HepG2 (cell line): ENCODE results near the gene EXOC3. TPM values are rescaled to one million over a fixed set of nuclear protein-coding genes. Genes with fewer than 3 reads are reported as not detected.

Source experiments
- ATAC-seq: fragments of 200-7000 bp; cut with Tn5 transposase; 3 replicates; pipeline ENCODE4 v1.9.1; 2020; ENCODE audit warnings: mild to moderate bottlenecking, moderate library complexity
- BruUV-seq: library from RNA; stranded (reverse); fragments of 400-500 nt; replicated peaks from 2 replicates; lab custom pipeline; 2021; lab: Mats Ljungman, UMichigan
- CTCF ChIA-PET: fragments of 300-600 bp; formaldehyde crosslinking; extraction: SDS; loops from one replicate; lab custom pipeline; 2021; ENCODE audit warnings: low total read pairs, inconsistent platforms, low intra/inter-chr PET ratio; lab: Yijun Ruan, JAX
- POLR2A ChIA-PET: fragments of 350-600 bp; sonication (Branson Sonifier 250); formaldehyde crosslinking; loops from one replicate; lab custom pipeline; 2020; ENCODE audit warnings: antibody characterized with exemption, inconsistent platforms; lab: Yijun Ruan, JAX
- DNase-seq: peaks from one replicate; pipeline ENCODE4 v3.0.0-alpha.2; 2015; ENCODE audit warnings: low spot score
- FAIRE-seq: peaks from 3 replicates; lab custom pipeline; 2011; peaks lifted over from hg19 to GRCh38; lab: Jason Lieb, UNC
- H2AFZ ChIP-seq: one replicate; pipeline ENCODE4 v1.6.1; 2011; ENCODE audit warnings: low read length, inconsistent platforms
- H3K27ac ChIP-seq: fragments of 300-600 bp; 3 replicates; pipeline ENCODE4 v1.8.0; 2011; ENCODE audit warnings: mixed run types, mild to moderate bottlenecking, mixed read lengths, low read length, inconsistent platforms; ENCODE audit not compliant: insufficient read depth; ENCODE audit errors: extremely low read length
- H3K27me3 ChIP-seq, 2 experiments: fragments of 200-600 bp in 1 of 2; 2 replicates in 1 of 2; 3 replicates in 1 of 2; pipeline versions ENCODE4 v1.6.0 to v1.8.0; 2011; ENCODE audit warnings: low read length in 2 of 2, mild to moderate bottlenecking in 2 of 2, moderate library complexity in 2 of 2, inconsistent platforms in 1 of 2; ENCODE audit not compliant: insufficient read depth in 2 of 2, control insufficient read depth in 1 of 2
- H3K36me3 ChIP-seq, 2 experiments: fragments of 200-600 bp in 1 of 2; replicated peaks in 1 of 2; 2 replicates in 1 of 2; 3 replicates in 1 of 2; pipeline versions ENCODE4 v1.5.1 to v1.8.0; 2011; ENCODE audit warnings: low read length in 2 of 2, inconsistent platforms in 1 of 2; ENCODE audit not compliant: insufficient read depth in 2 of 2, control insufficient read depth in 1 of 2
- H3K4me1 ChIP-seq: 2 replicates; pipeline ENCODE4 v1.5.1; 2012; ENCODE audit warnings: low read length, inconsistent platforms; ENCODE audit not compliant: insufficient read depth
- H3K4me2 ChIP-seq: 2 replicates; pipeline ENCODE4 v1.6.0; 2011; ENCODE audit warnings: low read depth, low read length, inconsistent platforms
- H3K4me3 ChIP-seq, 3 experiments: fragments of 200-600 bp in 1 of 3; sonication (generic), shearing (Covaris generic) in 1 of 3; replicated peaks in 1 of 3; 2 replicates each; pipeline ENCODE4 v1.5.1; 2011 to 2016; ENCODE audit warnings: low read length in 3 of 3, inconsistent platforms in 2 of 3, low read depth in 2 of 3, mild to moderate bottlenecking in 2 of 3, control low read depth in 1 of 3, mixed read lengths in 1 of 3; ENCODE audit not compliant: insufficient read depth in 1 of 3
- H3K79me2 ChIP-seq: one replicate; pipeline ENCODE4 v1.6.1; 2011; ENCODE audit warnings: low read length, inconsistent platforms; ENCODE audit not compliant: insufficient read depth
- H3K9ac ChIP-seq: 2 replicates; pipeline ENCODE4 v1.6.0; 2011; ENCODE audit warnings: mild to moderate bottlenecking, low read depth, low read length, inconsistent platforms; ENCODE audit not compliant: insufficient read depth
- H3K9me3 ChIP-seq: 2 replicates; pipeline ENCODE4 v1.5.1; 2012; ENCODE audit warnings: mild to moderate bottlenecking, low read length
- H4K20me1 ChIP-seq: 2 replicates; pipeline ENCODE4 v1.6.0; 2011; ENCODE audit warnings: inconsistent platforms, mild to moderate bottlenecking, low read length, moderate library complexity; ENCODE audit not compliant: insufficient read depth
- AHR ChIP-seq: IDR thresholded peaks from 2 replicates; pipeline ENCODE4 v1.6.1; 2018; ENCODE audit warnings: missing genetic modification reagents, missing compliant biosample characterization
- ARNT ChIP-seq: fragments of 450-650 bp; IDR thresholded peaks from 2 replicates; pipeline ENCODE4 v1.6.1; 2017
- BHLHE40 ChIP-seq: IDR thresholded peaks from 2 replicates; pipeline ENCODE4 v1.6.1; 2011; ENCODE audit warnings: low read length, improper control_type of control experiment
- EP300 ChIP-seq, 3 experiments: sonication (generic) in 1 of 3; formaldehyde crosslinking in 1 of 3; IDR thresholded peaks; 2 replicates each; pipeline versions ENCODE4 v1.5.1 to v1.6.1; 2011 to 2020; ENCODE audit warnings: low read depth in 2 of 3, low read length in 2 of 3, borderline replicate concordance in 1 of 3, improper control_type of control experiment in 1 of 3, mild to moderate bottlenecking in 1 of 3, missing genetic modification reagents in 1 of 3, moderate library complexity in 1 of 3
- MXI1 ChIP-seq: IDR thresholded peaks from 3 replicates; pipeline ENCODE4 v1.6.1; 2012; ENCODE audit warnings: low read depth, low read length, inconsistent platforms, borderline replicate concordance
- POLR2A ChIP-seq, 2 experiments: IDR thresholded peaks; 2 replicates each; pipeline ENCODE4 v1.6.1; 2011; ENCODE audit warnings: low read depth in 2 of 2, low read length in 2 of 2, mild to moderate bottlenecking in 1 of 2, moderate library complexity in 1 of 2; ENCODE audit not compliant: insufficient read depth in 1 of 2
- RFX1 ChIP-seq: fragments of 450-650 bp; IDR thresholded peaks from 2 replicates; pipeline ENCODE4 v1.6.1; 2017
- RFX3 ChIP-seq: IDR thresholded peaks from 2 replicates; pipeline ENCODE4 v1.6.1; 2016; ENCODE audit warnings: missing biosample characterization, missing genetic modification reagents
- RNF2 ChIP-seq: fragments of 450-650 bp; conservative IDR thresholded peaks from 2 replicates; pipeline ENCODE4 v1.6.1; 2016; ENCODE audit warnings: low read depth
- SKI ChIP-seq: fragments of 450-650 bp; IDR thresholded peaks from one replicate; pipeline ENCODE4 v1.6.1; 2018; ENCODE audit warnings: mild to moderate bottlenecking; ENCODE audit not compliant: partially characterized antibody
- SYNCRIP ChIP-seq: fragments of 200-400 bp; formaldehyde crosslinking; IDR thresholded peaks from 2 replicates; pipeline ENCODE4 v1.6.1; 2018; ENCODE audit warnings: mild to moderate bottlenecking, low read depth, low read length; ENCODE audit not compliant: insufficient read depth
- ZNF263 ChIP-seq: sonication (generic); formaldehyde crosslinking; IDR thresholded peaks from 2 replicates; pipeline ENCODE4 v1.4.0; 2020; ENCODE audit warnings: missing genetic modification reagents
- ZNF430 ChIP-seq: sonication (generic); formaldehyde crosslinking; IDR thresholded peaks from 2 replicates; pipeline ENCODE4 v1.9.0; 2021; ENCODE audit warnings: mild to moderate bottlenecking, missing genetic modification reagents
- ZNF761 ChIP-seq: sonication (generic); formaldehyde crosslinking; conservative IDR thresholded peaks from 2 replicates; pipeline ENCODE4 v1.4.0; 2020; ENCODE audit warnings: mild to moderate bottlenecking, missing genetic modification reagents
- ZNF768 ChIP-seq: sonication (generic); formaldehyde crosslinking; IDR thresholded peaks from 2 replicates; pipeline ENCODE4 v1.4.0; 2020; ENCODE audit warnings: missing genetic modification reagents
- WGBS: methylation state at CpG from one replicate; pipeline ENCODE4 v1.1.6; 2017; ENCODE audit warnings: low lambda C conversion rate; 5-methylcytosine and 5-hydroxymethylcytosine counted together
- in situ Hi-C: cut with HindIII; loops from 2 replicates; pipeline ENCODE4 v1.10.0; 2017; ENCODE audit warnings: low pct_unique_long_range_greater_than_20kb; ENCODE audit not compliant: extremely low pct_ligation_motif_present
- intact Hi-C: fragments of 100-400 bp; cut with micrococcal nuclease; formaldehyde crosslinking; loops from one replicate; pipeline ENCODE4 v1.10.0; 2022; ENCODE audit not compliant: unreplicated experiment
- polyA plus RNA-seq, 8 experiments: library from polyadenylated mRNA; depleted of rRNA in 3 of 8; stranded (reverse) in 7 of 8; unstranded in 1 of 8; fragments of >200 nt; fragmentation: Illumina TruSeq in 4 of 8; extraction: Trizol in 4 of 8; gene quantifications; 2 replicates each; pipeline versions ENCODE4 v1.2.1 to v1.2.3, GENCODE V29; 2011 to 2016; ENCODE audit warnings: low read depth in 4 of 8, missing spikeins in 1 of 8, mixed read lengths in 1 of 8; ENCODE audit not compliant: insufficient read depth in 1 of 8
- total RNA-seq, 5 experiments: library from RNA; depleted of rRNA; stranded (reverse); fragments of >200 nt; fragmentation: Illumina TruSeq; extraction: Trizol; gene quantifications; 2 replicates each; pipeline ENCODE4 v1.2.3, GENCODE V29; 2016; ENCODE audit warnings: low read depth in 1 of 5
- TF ChIP-seq, protein P1 (sequence below): sonication (generic); formaldehyde crosslinking; IDR thresholded peaks from 2 replicates; pipeline ENCODE4 v1.5.1; 2020; ENCODE audit warnings: mild to moderate bottlenecking, missing genetic modification reagents, moderate library complexity
- TF ChIP-seq, protein P2 (sequence below): sonication (generic); formaldehyde crosslinking; IDR thresholded peaks from 2 replicates; pipeline ENCODE4 v1.9.0; 2022; ENCODE audit warnings: missing genetic modification reagents, mild to moderate bottlenecking, borderline replicate concordance

The EXOC3 gene
- total and polyA plus RNA-seq, 2 of the 13 experiments (the other 11 are each of a cell fraction or from before 2014, with no cell fraction given): 9.2 to 20.5 TPM

DNA sequence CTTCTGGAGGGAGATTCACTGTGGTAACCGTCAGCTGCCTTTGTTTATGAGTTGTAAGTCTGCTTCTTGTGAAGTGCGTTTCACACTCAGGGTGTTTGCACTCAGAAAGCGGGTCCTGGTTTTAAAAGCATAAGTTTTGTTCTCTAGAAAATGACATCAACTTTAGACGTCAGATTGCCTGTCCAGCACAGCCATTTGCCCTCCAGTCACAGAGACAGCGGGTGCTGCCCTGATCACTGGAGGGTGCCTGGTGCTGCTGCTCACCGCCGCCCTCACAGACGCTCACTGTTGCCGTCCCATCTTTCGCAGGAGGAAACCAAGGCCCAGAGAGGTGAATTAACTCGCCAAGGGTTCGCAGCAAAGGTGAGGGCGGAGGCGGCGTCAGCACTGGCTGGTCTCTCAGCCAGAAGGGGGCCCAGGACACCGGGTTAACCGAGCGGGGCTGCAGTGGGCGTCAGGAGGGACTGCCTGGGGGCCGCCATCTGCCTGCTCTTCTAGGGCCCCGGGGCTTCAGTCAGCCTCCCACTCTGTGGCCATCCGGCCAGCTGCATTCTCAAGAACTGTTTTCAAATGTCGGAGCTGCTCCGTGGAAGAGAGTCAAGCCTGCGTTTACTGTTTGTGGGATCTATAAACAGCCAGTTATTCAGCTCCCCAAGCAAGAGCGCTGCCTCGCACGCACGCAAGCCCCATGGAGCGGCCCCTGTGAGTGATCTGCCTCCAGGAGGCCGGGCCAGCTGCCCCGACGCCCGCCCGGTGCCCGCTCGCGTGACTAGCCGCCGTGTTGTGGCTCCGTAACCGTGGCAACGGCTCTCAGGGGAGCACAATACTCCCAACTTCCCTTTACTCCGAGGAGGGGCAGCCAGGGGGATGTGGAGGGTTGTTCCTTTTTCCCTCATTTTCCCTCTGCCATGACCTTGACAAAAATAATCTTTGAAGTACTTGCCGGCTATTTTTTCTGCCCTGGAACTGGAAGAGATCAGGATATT is 43.4 kb upstream of the EXOC3 start:
- H3K36me3 ChIP-seq: no peaks in the 10 kb centered on the region
- no TSS peak for BruUV-seq
- peaks cover 12% of the 10 kb centered on the region for H3K4me1 ChIP-seq
- peak overlapping the region; percentile 57 for H3K4me2 ChIP-seq
- peaks cover 0 to 2% of the 10 kb centered on the region in 2 experiments; a peak in 2 of 5 replicates for H3K27me3 ChIP-seq
- H3K79me2 ChIP-seq: no peaks in the 10 kb centered on the region
- ChIA-PET CTCF (no interaction called here), POLR2A (no interaction called here)
- peak overlapping the region; percentile 17; the same call in 1 of the 2 replicates for H3K9ac ChIP-seq
- intact Hi-C loops: no loop called here
- no peak overlapping the region for H2AFZ ChIP-seq
- no peak overlapping the region for H3K27ac ChIP-seq
- TF ChIP-seq RNF2 (peak; percentile 23; the same call in 1 of the 2 replicates), ZNF768 (CRISPR knock-in tag) (peak; percentile 69; the same call in 1 of the 2 replicates), SYNCRIP (no peak), EP300 (IDR thresholded peaks at IDR 0.05; ENCODE audit: low read depth in 2 of 2, low read length in 2 of 2) (peak in 1 of 2 experiments; percentile 62; a peak in 1 of 4 replicates), EP300 (CRISPR knock-in tag; IDR thresholded peaks at IDR 0.05; ENCODE audit: borderline replicate concordance) (no peak), ZNF761 (no peak), RFX1 (peak; percentile 77), POLR2A (IDR thresholded peaks at IDR 0.05; ENCODE audit: insufficient read depth in 1 of 2, low read depth in 2 of 2, low read length in 2 of 2) (no peak), ZNF430 (CRISPR knock-in tag) (no peak), ZNF263 (CRISPR knock-in tag) (peak; percentile 50; the same call in 1 of the 2 replicates), ARNT (peak; percentile 63; the same call in 1 of the 2 replicates), AHR (CRISPR knock-in tag) (peak; percentile 73; the same call in 1 of the 2 replicates), SKI (peak; percentile 24), MXI1 (peak; percentile 38; the same call in 1 of the 3 replicates), BHLHE40 (peak; percentile 96), RFX3 (CRISPR knock-in tag) (peak; percentile 74)
- TF ChIP-seq, protein P1, sequence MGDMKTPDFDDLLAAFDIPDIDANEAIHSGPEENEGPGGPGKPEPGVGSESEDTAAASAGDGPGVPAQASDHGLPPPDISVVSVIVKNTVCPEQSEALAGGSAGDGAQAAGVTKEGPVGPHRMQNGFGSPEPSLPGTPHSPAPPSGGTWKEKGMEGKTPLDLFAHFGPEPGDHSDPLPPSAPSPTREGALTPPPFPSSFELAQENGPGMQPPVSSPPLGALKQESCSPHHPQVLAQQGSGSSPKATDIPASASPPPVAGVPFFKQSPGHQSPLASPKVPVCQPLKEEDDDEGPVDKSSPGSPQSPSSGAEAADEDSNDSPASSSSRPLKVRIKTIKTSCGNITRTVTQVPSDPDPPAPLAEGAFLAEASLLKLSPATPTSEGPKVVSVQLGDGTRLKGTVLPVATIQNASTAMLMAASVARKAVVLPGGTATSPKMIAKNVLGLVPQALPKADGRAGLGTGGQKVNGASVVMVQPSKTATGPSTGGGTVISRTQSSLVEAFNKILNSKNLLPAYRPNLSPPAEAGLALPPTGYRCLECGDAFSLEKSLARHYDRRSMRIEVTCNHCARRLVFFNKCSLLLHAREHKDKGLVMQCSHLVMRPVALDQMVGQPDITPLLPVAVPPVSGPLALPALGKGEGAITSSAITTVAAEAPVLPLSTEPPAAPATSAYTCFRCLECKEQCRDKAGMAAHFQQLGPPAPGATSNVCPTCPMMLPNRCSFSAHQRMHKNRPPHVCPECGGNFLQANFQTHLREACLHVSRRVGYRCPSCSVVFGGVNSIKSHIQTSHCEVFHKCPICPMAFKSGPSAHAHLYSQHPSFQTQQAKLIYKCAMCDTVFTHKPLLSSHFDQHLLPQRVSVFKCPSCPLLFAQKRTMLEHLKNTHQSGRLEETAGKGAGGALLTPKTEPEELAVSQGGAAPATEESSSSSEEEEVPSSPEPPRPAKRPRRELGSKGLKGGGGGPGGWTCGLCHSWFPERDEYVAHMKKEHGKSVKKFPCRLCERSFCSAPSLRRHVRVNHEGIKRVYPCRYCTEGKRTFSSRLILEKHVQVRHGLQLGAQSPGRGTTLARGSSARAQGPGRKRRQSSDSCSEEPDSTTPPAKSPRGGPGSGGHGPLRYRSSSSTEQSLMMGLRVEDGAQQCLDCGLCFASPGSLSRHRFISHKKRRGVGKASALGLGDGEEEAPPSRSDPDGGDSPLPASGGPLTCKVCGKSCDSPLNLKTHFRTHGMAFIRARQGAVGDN (CRISPR knock-in tag): 0 out of 2 replicates have a peak, but pooled peaks have one; percentile 18
- TF ChIP-seq, protein P2, sequence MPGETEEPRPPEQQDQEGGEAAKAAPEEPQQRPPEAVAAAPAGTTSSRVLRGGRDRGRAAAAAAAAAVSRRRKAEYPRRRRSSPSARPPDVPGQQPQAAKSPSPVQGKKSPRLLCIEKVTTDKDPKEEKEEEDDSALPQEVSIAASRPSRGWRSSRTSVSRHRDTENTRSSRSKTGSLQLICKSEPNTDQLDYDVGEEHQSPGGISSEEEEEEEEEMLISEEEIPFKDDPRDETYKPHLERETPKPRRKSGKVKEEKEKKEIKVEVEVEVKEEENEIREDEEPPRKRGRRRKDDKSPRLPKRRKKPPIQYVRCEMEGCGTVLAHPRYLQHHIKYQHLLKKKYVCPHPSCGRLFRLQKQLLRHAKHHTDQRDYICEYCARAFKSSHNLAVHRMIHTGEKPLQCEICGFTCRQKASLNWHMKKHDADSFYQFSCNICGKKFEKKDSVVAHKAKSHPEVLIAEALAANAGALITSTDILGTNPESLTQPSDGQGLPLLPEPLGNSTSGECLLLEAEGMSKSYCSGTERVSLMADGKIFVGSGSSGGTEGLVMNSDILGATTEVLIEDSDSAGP (CRISPR knock-in tag): 0 out of 2 replicates have a peak, but pooled peaks have one; percentile 11
- ATAC-seq (peak; percentile 89), FAIRE-seq (no peak), DNase-seq (peak; percentile 61)
- no peaks in the 10 kb centered on the region for H3K9me3 ChIP-seq
- H3K4me3 ChIP-seq: no peak overlapping the region; a peak in 1 of 6 replicates
- in situ Hi-C loops: no loop called here
- WGBS: 78% methylated on average over 17 of the region's 45 CpGs
- H4K20me1 ChIP-seq: no peaks in the 10 kb centered on the region
